H1 (cell line): ENCODE results near the gene MXD4. TPM values are rescaled to one million over a fixed set of nuclear protein-coding genes. Genes with fewer than 3 reads are reported as not detected.

ENCODE experiments used
- CTCF ChIA-PET: fragments of 300-600 bp; sonication (Branson Sonifier 250); formaldehyde crosslinking; loops from one replicate; lab custom pipeline; 2021; ENCODE audit not compliant: partially characterized antibody; lab: Charles Lee
- POLR2A ChIA-PET: fragments of 300-600 bp; sonication (Branson Sonifier 250); formaldehyde crosslinking; loops from one replicate; lab custom pipeline; 2021; ENCODE audit warnings: inconsistent platforms; ENCODE audit not compliant: partially characterized antibody; lab: Charles Lee
- DNase-seq, 2 experiments: peaks; one replicate each; pipeline versions ENCODE4 v3.0.0 to v3.0.0-alpha.2; 2010 to 2022; ENCODE audit warnings: low spot score in 2 of 2, low read depth in 1 of 2, mixed read lengths in 1 of 2
- FAIRE-seq: peaks from 2 replicates; lab custom pipeline; 2011; peaks lifted over from hg19 to GRCh38; lab: Jason Lieb, UNC
- H2AFZ ChIP-seq: 2 replicates; pipeline ENCODE4 v1.8.1; 2012; ENCODE audit warnings: low read length, inconsistent platforms
- H2AK5ac ChIP-seq: 2 replicates; pipeline ENCODE4 v1.6.1; 2013; ENCODE audit warnings: low read depth, low read length
- H2BK120ac ChIP-seq: replicated peaks from 2 replicates; pipeline ENCODE3; 2013; ENCODE audit warnings: low read depth, low read length, inconsistent platforms
- H2BK12ac ChIP-seq: 2 replicates; pipeline ENCODE4 v1.6.1; 2013; ENCODE audit warnings: low read depth, low read length
- H2BK15ac ChIP-seq: 2 replicates; pipeline ENCODE4 v1.6.1; 2013; ENCODE audit warnings: low read length
- H2BK20ac ChIP-seq: 2 replicates; pipeline ENCODE4 v1.6.1; 2013; ENCODE audit warnings: low read length
- H2BK5ac ChIP-seq: 2 replicates; pipeline ENCODE4 v1.6.1; 2013; ENCODE audit warnings: low read depth, low read length
- H3K14ac ChIP-seq: 2 replicates; pipeline ENCODE4 v1.6.1; 2013; ENCODE audit warnings: inconsistent platforms; ENCODE audit not compliant: insufficient read length
- H3K18ac ChIP-seq: 2 replicates; pipeline ENCODE4 v1.6.1; 2013; ENCODE audit warnings: low read length; ENCODE audit errors: extremely low read depth
- H3K23ac ChIP-seq: 2 replicates; pipeline ENCODE4 v1.6.1; 2013; ENCODE audit warnings: inconsistent platforms; ENCODE audit not compliant: insufficient read length
- H3K23me2 ChIP-seq: 2 replicates; pipeline ENCODE4 v1.6.1; 2013; ENCODE audit warnings: low read depth, low read length
- H3K27ac ChIP-seq: 2 replicates; pipeline ENCODE4 v1.6.1; 2011; ENCODE audit warnings: low read depth, low read length, inconsistent platforms
- H3K27me3 ChIP-seq, 4 experiments: replicated peaks in 1 of 4; 1 replicate in 1 of 4; 2 replicates in 3 of 4; pipeline versions ENCODE4 v1.6.1 to v1.8.1; 2011 to 2013; ENCODE audit warnings: low read length in 3 of 4, mild to moderate bottlenecking in 3 of 4, inconsistent platforms in 2 of 4, mixed read lengths in 2 of 4, moderate library complexity in 1 of 4; ENCODE audit not compliant: control insufficient read depth in 3 of 4, insufficient read depth in 3 of 4; ENCODE audit errors: extremely low read depth in 1 of 4
- H3K36me3 ChIP-seq, 4 experiments: 2 replicates each; pipeline versions ENCODE4 v1.6.1 to v1.8.1; 2011 to 2013; ENCODE audit warnings: mild to moderate bottlenecking in 4 of 4, low read length in 3 of 4, moderate library complexity in 2 of 4, control low read depth in 1 of 4, inconsistent platforms in 1 of 4; ENCODE audit not compliant: insufficient read depth in 4 of 4, control insufficient read depth in 2 of 4
- H3K4ac ChIP-seq: replicated peaks from 2 replicates; pipeline ENCODE3; 2013; ENCODE audit warnings: low read length, low read depth, mixed read lengths, inconsistent platforms; ENCODE audit not compliant: insufficient read length
- H3K4me1 ChIP-seq, 4 experiments: replicated peaks in 1 of 4; 1 replicate in 1 of 4; 2 replicates in 3 of 4; pipeline versions ENCODE4 v1.6.1 to v1.8.1; 2011 to 2013; ENCODE audit warnings: low read length in 3 of 4, inconsistent platforms in 2 of 4, mixed read lengths in 1 of 4; ENCODE audit not compliant: insufficient read depth in 4 of 4, control insufficient read depth in 3 of 4
- H3K4me2 ChIP-seq, 2 experiments: 2 replicates each; pipeline versions ENCODE4 v1.6.1 to v1.8.1; 2011 to 2013; ENCODE audit warnings: low read depth in 2 of 2, low read length in 2 of 2, control low read depth in 1 of 2, inconsistent platforms in 1 of 2, mild to moderate bottlenecking in 1 of 2; ENCODE audit not compliant: insufficient read depth in 1 of 2
- H3K4me3 ChIP-seq, 4 experiments: fragments of 200-600, 300-600 bp in 1 of 4; sonication (generic), shearing (Covaris generic), sonication (Bioruptor Twin) in 1 of 4; 2 replicates each; pipeline versions ENCODE4 v1.5.1 to v1.8.1; 2011 to 2016; ENCODE audit warnings: low read length in 4 of 4, low read depth in 3 of 4, control low read depth in 2 of 4, inconsistent platforms in 2 of 4, mild to moderate bottlenecking in 2 of 4, mixed read lengths in 1 of 4, moderate library complexity in 1 of 4; ENCODE audit not compliant: insufficient read depth in 2 of 4; ENCODE audit errors: extremely low read depth in 1 of 4
- H3K56ac ChIP-seq: replicated peaks from 2 replicates; pipeline ENCODE3; 2013; ENCODE audit warnings: low read depth, mild to moderate bottlenecking, mixed read lengths, low read length, inconsistent platforms; ENCODE audit not compliant: insufficient read length
- H3K79me1 ChIP-seq: 2 replicates; pipeline ENCODE4 v1.6.1; 2013; ENCODE audit warnings: low read depth, low read length, control low read depth
- H3K79me2 ChIP-seq, 2 experiments: 2 replicates each; pipeline versions ENCODE4 v1.6.1 to v1.8.1; 2012 to 2013; ENCODE audit warnings: low read length in 2 of 2, mild to moderate bottlenecking in 2 of 2, inconsistent platforms in 1 of 2; ENCODE audit not compliant: insufficient read depth in 2 of 2, control insufficient read depth in 1 of 2
- H3K9ac ChIP-seq, 4 experiments: replicated peaks in 1 of 4; 1 replicate in 1 of 4; 2 replicates in 3 of 4; pipeline versions ENCODE4 v1.6.1 to v1.8.1; 2011 to 2013; ENCODE audit warnings: low read depth in 3 of 4, low read length in 3 of 4, control low read depth in 2 of 4, mild to moderate bottlenecking in 2 of 4, moderate library complexity in 2 of 4, inconsistent platforms in 1 of 4; ENCODE audit errors: extremely low read depth in 1 of 4
- H3K9me3 ChIP-seq, 2 experiments: 2 replicates each; pipeline versions ENCODE4 v1.6.1 to v1.8.1; 2012 to 2013; ENCODE audit warnings: mild to moderate bottlenecking in 2 of 2, moderate library complexity in 2 of 2, control low read depth in 1 of 2, inconsistent platforms in 1 of 2, low read depth in 1 of 2, low read length in 1 of 2, mixed read lengths in 1 of 2; ENCODE audit not compliant: insufficient read depth in 2 of 2
- H4K20me1 ChIP-seq, 2 experiments: replicated peaks in 1 of 2; 2 replicates each; pipeline versions ENCODE3 to v1.8.1; 2011 to 2013; ENCODE audit warnings: inconsistent platforms in 2 of 2, low read length in 2 of 2, mild to moderate bottlenecking in 1 of 2; ENCODE audit not compliant: insufficient read depth in 2 of 2, control insufficient read depth in 1 of 2
- H4K5ac ChIP-seq: 2 replicates; pipeline ENCODE4 v1.6.1; 2013; ENCODE audit warnings: low read length, low read depth, mixed read lengths, inconsistent platforms; ENCODE audit not compliant: insufficient read length
- H4K8ac ChIP-seq: 2 replicates; pipeline ENCODE4 v1.8.0; 2013; ENCODE audit warnings: mild to moderate bottlenecking, moderate library complexity, low read length, inconsistent platforms; ENCODE audit not compliant: insufficient read depth; ENCODE audit errors: extremely low read depth
- H4K91ac ChIP-seq: replicated peaks from 2 replicates; pipeline ENCODE3; 2013; ENCODE audit warnings: low read length, mixed read lengths, inconsistent platforms; ENCODE audit not compliant: insufficient read length
- CBX8 ChIP-seq: fragments of 300-800, 300-1000 bp; sonication (generic); IDR thresholded peaks from 2 replicates; pipeline ENCODE4 v1.7.1; 2016; ENCODE audit warnings: low read depth, low read length, borderline replicate concordance
- CEBPB ChIP-seq: IDR thresholded peaks from 2 replicates; pipeline ENCODE4 v1.6.1; 2012; ENCODE audit warnings: low read depth, low read length
- EGR1 ChIP-seq: IDR thresholded peaks from 2 replicates; pipeline ENCODE4 v1.6.1; 2011; ENCODE audit warnings: low read depth, low read length, borderline replicate concordance
- EP300 ChIP-seq, 2 experiments: IDR thresholded peaks; 1 replicate in 1 of 2; 2 replicates in 1 of 2; pipeline ENCODE4 v1.6.1; 2011 to 2012; ENCODE audit warnings: low read depth in 2 of 2, low read length in 2 of 2, mild to moderate bottlenecking in 2 of 2, borderline replicate concordance in 1 of 2, inconsistent platforms in 1 of 2, moderate library complexity in 1 of 2
- FOSL1 ChIP-seq: IDR thresholded peaks from 2 replicates; pipeline ENCODE4 v1.6.1; 2011; ENCODE audit warnings: mild to moderate bottlenecking, low read depth, low read length, moderate library complexity; ENCODE audit not compliant: insufficient read depth
- GTF2F1 ChIP-seq: IDR thresholded peaks from 2 replicates; pipeline ENCODE4 v1.6.1; 2012; ENCODE audit warnings: low read depth, low read length, improper control_type of control experiment, borderline replicate concordance
- JUND ChIP-seq: IDR thresholded peaks from 2 replicates; pipeline ENCODE4 v1.6.1; 2011; ENCODE audit warnings: mild to moderate bottlenecking, improper control_type of control experiment, low read length
- KDM5A ChIP-seq: fragments of 200-600 bp; IDR thresholded peaks from 2 replicates; pipeline ENCODE4 v1.7.1; 2012; ENCODE audit warnings: mild to moderate bottlenecking, low read length, inconsistent platforms, mixed read lengths
- MAFK ChIP-seq: IDR thresholded peaks from 2 replicates; pipeline ENCODE4 v1.6.1; 2012; ENCODE audit warnings: low read depth, mild to moderate bottlenecking, improper control_type of control experiment, low read length
- POLR2AphosphoS5 ChIP-seq: IDR thresholded peaks from 2 replicates; pipeline ENCODE4 v1.6.1; 2011; ENCODE audit warnings: low read depth, low read length
- RNF2 ChIP-seq: fragments of 200-900, 300-1000 bp; sonication (generic); IDR thresholded peaks from 2 replicates; pipeline ENCODE4 v1.7.1; 2016; ENCODE audit warnings: borderline replicate concordance, low read depth, mild to moderate bottlenecking, antibody characterized with exemption, low read length; ENCODE audit not compliant: poor library complexity, severe bottlenecking; ENCODE audit errors: missing control alignments
- TAF1 ChIP-seq: IDR thresholded peaks from 2 replicates; pipeline ENCODE4 v1.6.1; 2011; ENCODE audit warnings: mild to moderate bottlenecking, low read depth, low read length
- YY1 ChIP-seq: IDR thresholded peaks from 2 replicates; pipeline ENCODE4 v1.6.1; 2011; ENCODE audit warnings: low read depth, mild to moderate bottlenecking, low read length
- ZNF274 ChIP-seq: IDR thresholded peaks from 2 replicates; pipeline ENCODE4 v1.7.0; 2012; ENCODE audit warnings: low read length, borderline replicate concordance; ENCODE audit errors: extremely low read depth
- WGBS, 2 experiments: shearing (Covaris generic) in 1 of 2; methylation state at CpG; one replicate each; pipeline versions ENCODE4 v1.1.6 to v1.1.7; 2013 to 2015; ENCODE audit warnings: low lambda C conversion rate in 2 of 2, mixed read lengths in 2 of 2, inconsistent platforms in 1 of 2, low coverage in 1 of 2, missing lambda C conversion rate in 1 of 2; ENCODE audit not compliant: insufficient replicate concordance in 2 of 2, insufficient coverage in 1 of 2, insufficient read length in 1 of 2; ENCODE audit errors: extremely low coverage in 1 of 2, missing lambda C conversion rate in 1 of 2; 5-methylcytosine and 5-hydroxymethylcytosine counted together
- polyA plus RNA-seq, 7 experiments: library from polyadenylated mRNA; depleted of rRNA in 3 of 7; stranded (reverse) in 5 of 7; unstranded in 2 of 7; fragments of >200 nt in 5 of 7; fragments of 200-250 nt in 2 of 7; gene quantifications; 1 replicate in 5 of 7; 2 replicates in 1 of 7; 4 replicates in 1 of 7; pipeline versions ENCODE4 v1.2.1 to v1.2.3, GENCODE V29; 2011 to 2013; ENCODE audit warnings: missing spikeins in 2 of 7, mixed read lengths in 2 of 7
- total RNA-seq: library from RNA; stranded (reverse); fragmentation: NEBNext Ultra II Directional; extraction: Animal tissue kit (Norgen Biotek cat#: 25700); gene quantifications from 2 replicates; pipeline ENCODE4 v1.2.1, GENCODE V29; 2021

MXD4 gene
- total and polyA plus RNA-seq, 2 of the 8 experiments (the other 6 are each of a cell fraction or from before 2014, with no cell fraction given), result 18.0 to 20.8 TPM

- Histone ChIP-seq H3K23me2 (no peaks in the 10 kb centered on the region), H2BK12ac (no peak overlapping the region), H3K14ac (no peak overlapping the region), H4K5ac (no peak overlapping the region), H3K36me3 (no peaks in the 10 kb centered on the region), H2BK5ac (no peak overlapping the region), H3K27ac (no peak overlapping the region), H3K79me1 (no peaks in the 10 kb centered on the region), H3K18ac (no peak overlapping the region), H3K9ac (no peak overlapping the region), H3K9me3 (peaks cover 0 to 3% of the 10 kb centered on the region in 2 experiments; a peak in 1 of 4 replicates), H2BK15ac (no peak overlapping the region), H3K79me2 (no peaks in the 10 kb centered on the region), H2AFZ (no peak overlapping the region), H3K4me2 (no peak overlapping the region), H3K27me3 (no peaks in the 10 kb centered on the region; a peak in 1 of 7 replicates), H4K91ac (no peak overlapping the region), H3K4me3 (no peak overlapping the region), H3K4ac (no peak overlapping the region), H4K20me1 (no peaks in the 10 kb centered on the region), H2BK120ac (no peak overlapping the region), H2BK20ac (no peak overlapping the region), H3K23ac (no peak overlapping the region), H3K56ac (no peak overlapping the region), H4K8ac (no peak overlapping the region), H3K4me1 (no peaks in the 10 kb centered on the region; a peak in 1 of 7 replicates), H2AK5ac (no peak overlapping the region)
- DNase-seq (no peak), FAIRE-seq (no peak)
- CTCF ChIA-PET, result no interaction called here
- POLR2A ChIA-PET, result no interaction called here
- 83% methylated on average over 10 of the region's 10 CpGs; no CpG with 5 or more reads in 1 of the 2 experiments for WGBS, 2 experiments
- TF ChIP-seq YY1 (no peak), GTF2F1 (no peak), MAFK (no peak), JUND (no peak), POLR2AphosphoS5 (no peak), KDM5A (no peak), FOSL1 (no peak), TAF1 (no peak), ZNF274 (no peak), CEBPB (no peak), CBX8 (no peak), EP300 (IDR thresholded peaks at IDR 0.05; ENCODE audit: borderline replicate concordance in 1 of 2, low read depth in 2 of 2, low read length in 2 of 2) (no peak), RNF2 (no peak), EGR1 (no peak)
Measured at GRCh38 chr4:2306773-2307410, 45.0 kb upstream of the MXD4 start.
